HepG2 (cell line): ENCODE data around the gene GSDMA. TPM values are rescaled to one million over a fixed set of nuclear protein-coding genes. Genes with fewer than 3 reads are reported as not detected.

ENCODE experiments used
- ATAC-seq: fragments of 200-7000 bp; cut with Tn5 transposase; 3 replicates; pipeline ENCODE4 v1.9.1; 2020; ENCODE audit warnings: mild to moderate bottlenecking, moderate library complexity
- BruUV-seq: library from RNA; stranded (reverse); fragments of 400-500 nt; replicated peaks from 2 replicates; lab custom pipeline; 2021; lab: Mats Ljungman, UMichigan
- CTCF ChIA-PET: fragments of 300-600 bp; formaldehyde crosslinking; extraction: SDS; loops from one replicate; lab custom pipeline; 2021; ENCODE audit warnings: low total read pairs, inconsistent platforms, low intra/inter-chr PET ratio; lab: Yijun Ruan, JAX
- POLR2A ChIA-PET: fragments of 350-600 bp; sonication (Branson Sonifier 250); formaldehyde crosslinking; loops from one replicate; lab custom pipeline; 2020; ENCODE audit warnings: antibody characterized with exemption, inconsistent platforms; lab: Yijun Ruan, JAX
- DNase-seq: peaks from one replicate; pipeline ENCODE4 v3.0.0-alpha.2; 2015; ENCODE audit warnings: low spot score
- FAIRE-seq: peaks from 3 replicates; lab custom pipeline; 2011; peaks lifted over from hg19 to GRCh38; lab: Jason Lieb, UNC
- H2AFZ ChIP-seq: one replicate; pipeline ENCODE4 v1.6.1; 2011; ENCODE audit warnings: low read length, inconsistent platforms
- H3K27ac ChIP-seq: fragments of 300-600 bp; 3 replicates; pipeline ENCODE4 v1.8.0; 2011; ENCODE audit warnings: mixed run types, mild to moderate bottlenecking, mixed read lengths, low read length, inconsistent platforms; ENCODE audit not compliant: insufficient read depth; ENCODE audit errors: extremely low read length
- H3K27me3 ChIP-seq, 2 experiments: fragments of 200-600 bp in 1 of 2; 2 replicates in 1 of 2; 3 replicates in 1 of 2; pipeline versions ENCODE4 v1.6.0 to v1.8.0; 2011; ENCODE audit warnings: low read length in 2 of 2, mild to moderate bottlenecking in 2 of 2, moderate library complexity in 2 of 2, inconsistent platforms in 1 of 2; ENCODE audit not compliant: insufficient read depth in 2 of 2, control insufficient read depth in 1 of 2
- H3K36me3 ChIP-seq, 2 experiments: fragments of 200-600 bp in 1 of 2; replicated peaks in 1 of 2; 2 replicates in 1 of 2; 3 replicates in 1 of 2; pipeline versions ENCODE4 v1.5.1 to v1.8.0; 2011; ENCODE audit warnings: low read length in 2 of 2, inconsistent platforms in 1 of 2; ENCODE audit not compliant: insufficient read depth in 2 of 2, control insufficient read depth in 1 of 2
- H3K4me1 ChIP-seq: 2 replicates; pipeline ENCODE4 v1.5.1; 2012; ENCODE audit warnings: low read length, inconsistent platforms; ENCODE audit not compliant: insufficient read depth
- H3K4me2 ChIP-seq: 2 replicates; pipeline ENCODE4 v1.6.0; 2011; ENCODE audit warnings: low read depth, low read length, inconsistent platforms
- H3K4me3 ChIP-seq, 3 experiments: fragments of 200-600 bp in 1 of 3; sonication (generic), shearing (Covaris generic) in 1 of 3; replicated peaks in 1 of 3; 2 replicates each; pipeline ENCODE4 v1.5.1; 2011 to 2016; ENCODE audit warnings: low read length in 3 of 3, inconsistent platforms in 2 of 3, low read depth in 2 of 3, mild to moderate bottlenecking in 2 of 3, control low read depth in 1 of 3, mixed read lengths in 1 of 3; ENCODE audit not compliant: insufficient read depth in 1 of 3
- H3K79me2 ChIP-seq: one replicate; pipeline ENCODE4 v1.6.1; 2011; ENCODE audit warnings: low read length, inconsistent platforms; ENCODE audit not compliant: insufficient read depth
- H3K9ac ChIP-seq: 2 replicates; pipeline ENCODE4 v1.6.0; 2011; ENCODE audit warnings: mild to moderate bottlenecking, low read depth, low read length, inconsistent platforms; ENCODE audit not compliant: insufficient read depth
- H3K9me3 ChIP-seq: 2 replicates; pipeline ENCODE4 v1.5.1; 2012; ENCODE audit warnings: mild to moderate bottlenecking, low read length
- H4K20me1 ChIP-seq: 2 replicates; pipeline ENCODE4 v1.6.0; 2011; ENCODE audit warnings: inconsistent platforms, mild to moderate bottlenecking, low read length, moderate library complexity; ENCODE audit not compliant: insufficient read depth
- GZF1 ChIP-seq: sonication (generic); formaldehyde crosslinking; IDR thresholded peaks from 2 replicates; pipeline ENCODE4 v1.5.1; 2020; ENCODE audit warnings: mild to moderate bottlenecking, missing genetic modification reagents
- JUN ChIP-seq: sonication (generic); formaldehyde crosslinking; IDR thresholded peaks from 2 replicates; pipeline ENCODE4 v1.4.0; 2020; ENCODE audit warnings: mild to moderate bottlenecking, missing genetic modification reagents
- MATR3 ChIP-seq: sonication (generic); formaldehyde crosslinking; IDR thresholded peaks from 2 replicates; pipeline ENCODE4 v1.4.0; 2020; ENCODE audit warnings: missing genetic modification reagents
- NFYB ChIP-seq: sonication (generic); formaldehyde crosslinking; IDR thresholded peaks from 2 replicates; pipeline ENCODE4 v1.4.0; 2020; ENCODE audit warnings: missing genetic modification reagents
- TMF1 ChIP-seq: sonication (generic); formaldehyde crosslinking; IDR thresholded peaks from 2 replicates; pipeline ENCODE4 v1.8.1; 2022; ENCODE audit warnings: low read depth, missing genetic modification reagents
- TP53 ChIP-seq: sonication (generic); formaldehyde crosslinking; conservative IDR thresholded peaks from 2 replicates; pipeline ENCODE4 v1.4.0; 2020; ENCODE audit warnings: missing genetic modification reagents
- ZBTB8A ChIP-seq: sonication (generic); formaldehyde crosslinking; IDR thresholded peaks from 2 replicates; pipeline ENCODE4 v1.4.0; 2020; ENCODE audit warnings: mild to moderate bottlenecking, low read depth, missing genetic modification reagents, borderline replicate concordance
- ZNF564 ChIP-seq: sonication (generic); formaldehyde crosslinking; IDR thresholded peaks from 2 replicates; pipeline ENCODE4 v1.8.1; 2023; ENCODE audit warnings: mild to moderate bottlenecking, missing genetic modification reagents
- ZNF619 ChIP-seq: sonication (generic); formaldehyde crosslinking; IDR thresholded peaks from 2 replicates; pipeline ENCODE4 v1.4.0; 2020; ENCODE audit warnings: mild to moderate bottlenecking, missing genetic modification reagents
- ZNF7 ChIP-seq: IDR thresholded peaks from 2 replicates; pipeline ENCODE4 v1.6.1; 2016; ENCODE audit warnings: missing biosample characterization, missing genetic modification reagents
- ZNF772 ChIP-seq: sonication (generic); formaldehyde crosslinking; IDR thresholded peaks from 2 replicates; pipeline ENCODE4 v1.5.0; 2020; ENCODE audit warnings: mild to moderate bottlenecking, missing genetic modification reagents
- ZNF883 ChIP-seq: sonication (generic); formaldehyde crosslinking; IDR thresholded peaks from 2 replicates; pipeline ENCODE4 v1.5.1; 2020; ENCODE audit warnings: mild to moderate bottlenecking, missing genetic modification reagents; ENCODE audit errors: not compliant biosample characterization
- WGBS: methylation state at CpG from one replicate; pipeline ENCODE4 v1.1.6; 2017; ENCODE audit warnings: low lambda C conversion rate; 5-methylcytosine and 5-hydroxymethylcytosine counted together
- in situ Hi-C: cut with HindIII; loops from 2 replicates; pipeline ENCODE4 v1.10.0; 2017; ENCODE audit warnings: low pct_unique_long_range_greater_than_20kb; ENCODE audit not compliant: extremely low pct_ligation_motif_present
- intact Hi-C: fragments of 100-400 bp; cut with micrococcal nuclease; formaldehyde crosslinking; loops from one replicate; pipeline ENCODE4 v1.10.0; 2022; ENCODE audit not compliant: unreplicated experiment
- polyA plus RNA-seq, 8 experiments: library from polyadenylated mRNA; depleted of rRNA in 3 of 8; stranded (reverse) in 7 of 8; unstranded in 1 of 8; fragments of >200 nt; fragmentation: Illumina TruSeq in 4 of 8; extraction: Trizol in 4 of 8; gene quantifications; 2 replicates each; pipeline versions ENCODE4 v1.2.1 to v1.2.3, GENCODE V29; 2011 to 2016; ENCODE audit warnings: low read depth in 4 of 8, missing spikeins in 1 of 8, mixed read lengths in 1 of 8; ENCODE audit not compliant: insufficient read depth in 1 of 8
- total RNA-seq, 5 experiments: library from RNA; depleted of rRNA; stranded (reverse); fragments of >200 nt; fragmentation: Illumina TruSeq; extraction: Trizol; gene quantifications; 2 replicates each; pipeline ENCODE4 v1.2.3, GENCODE V29; 2016; ENCODE audit warnings: low read depth in 1 of 5
- TF ChIP-seq, protein P1 (sequence below): IDR thresholded peaks from 2 replicates; pipeline ENCODE4 v1.6.1; 2012; ENCODE audit warnings: inconsistent platforms
- TF ChIP-seq, protein P2 (sequence below): sonication (generic); formaldehyde crosslinking; IDR thresholded peaks from 2 replicates; pipeline ENCODE4 v1.4.0; 2020; ENCODE audit warnings: missing genetic modification reagents, mild to moderate bottlenecking, borderline replicate concordance
- TF ChIP-seq, protein P3 (sequence below): sonication (generic); formaldehyde crosslinking; IDR thresholded peaks from 2 replicates; pipeline ENCODE4 v1.4.0; 2020; ENCODE audit warnings: mild to moderate bottlenecking, missing genetic modification reagents
- TF ChIP-seq, protein P4 (sequence below): sonication (generic); formaldehyde crosslinking; IDR thresholded peaks from 2 replicates; pipeline ENCODE4 v1.4.0; 2020; ENCODE audit warnings: missing genetic modification reagents

Gene GSDMA
- total and polyA plus RNA-seq, 2 of the 13 experiments (the other 11 are each of a cell fraction or from before 2014, with no cell fraction given) = not detected

DNA sequence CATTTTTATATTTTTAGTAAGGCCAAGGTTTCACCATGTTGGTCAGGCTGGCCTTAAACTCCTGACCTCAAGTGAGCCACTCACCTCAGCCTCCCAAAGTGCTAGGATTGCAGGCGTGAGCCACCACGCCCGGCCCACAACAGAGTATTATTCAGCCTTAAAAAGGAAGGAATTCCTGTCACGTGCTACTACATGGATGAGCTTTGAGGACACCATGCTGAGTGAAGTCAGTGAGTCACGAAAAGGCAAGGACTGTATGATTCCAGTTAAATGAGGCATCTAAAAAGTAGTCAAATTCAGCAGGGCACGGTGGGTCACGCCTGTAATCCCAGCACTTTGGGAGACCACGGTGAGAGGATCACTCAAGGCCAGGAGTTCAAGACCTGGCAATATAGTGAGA, 62.1 kb downstream of the GSDMA start:
- no peaks in the 10 kb centered on the region for H3K4me1 ChIP-seq
- no peak overlapping the region for H3K4me2 ChIP-seq

DNA sequence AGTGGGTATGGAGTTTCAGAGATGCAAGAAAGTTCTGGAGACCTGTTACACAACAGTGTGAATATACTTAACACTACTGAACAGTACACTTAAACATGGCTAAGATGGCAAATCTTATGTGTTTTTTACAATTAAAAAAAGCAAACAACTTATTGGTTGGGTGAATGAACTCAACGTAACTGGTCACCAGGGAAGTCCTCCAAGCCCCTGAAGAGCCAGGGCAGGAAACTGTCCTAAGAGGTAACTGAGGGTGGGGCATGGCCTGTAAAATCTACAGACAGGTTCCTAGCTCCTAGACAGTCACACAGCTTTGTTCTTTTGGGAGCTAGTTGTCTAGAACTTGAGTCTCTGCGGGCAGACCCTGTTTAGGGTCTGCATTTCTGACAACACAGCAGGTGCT, 62.8 kb downstream of the GSDMA start:
- WGBS = 93% methylated on average over 2 of the region's 2 CpGs
- in situ Hi-C loops (no loop called here), intact Hi-C loops (no loop called here)
- ChIA-PET POLR2A (interaction anchor here (0.6 kb wide), 1 partner anchor 107 kb away, joined by 4 read pairs; no protein-coding TSS in a partner anchor), CTCF (interaction anchor here (0.9 to 2.7 kb wide), 2 partner anchors 12 kb away, joined by 3 to 56 read pairs; partner anchors contain the start of gene CSF3)
- H3K27ac ChIP-seq = no peak overlapping the region
- no peak overlapping the region for H3K9ac ChIP-seq
- no peaks in the 10 kb centered on the region for H3K79me2 ChIP-seq
- H3K4me3 ChIP-seq = no peak overlapping the region
- H3K4me2 ChIP-seq = no peak overlapping the region
- no peaks in the 10 kb centered on the region for H3K4me1 ChIP-seq
- FAIRE-seq (no peak), ATAC-seq (no peak), DNase-seq (no peak)
- H3K27me3 ChIP-seq = no peaks in the 10 kb centered on the region
- no peaks in the 10 kb centered on the region for H3K9me3 ChIP-seq
- H2AFZ ChIP-seq = no peak overlapping the region
- no peaks in the 10 kb centered on the region for H4K20me1 ChIP-seq
- H3K36me3 ChIP-seq = peaks cover 41 to 73% of the 10 kb centered on the region in 2 experiments
- no TSS peak for BruUV-seq
- TF ChIP-seq, protein P1, sequence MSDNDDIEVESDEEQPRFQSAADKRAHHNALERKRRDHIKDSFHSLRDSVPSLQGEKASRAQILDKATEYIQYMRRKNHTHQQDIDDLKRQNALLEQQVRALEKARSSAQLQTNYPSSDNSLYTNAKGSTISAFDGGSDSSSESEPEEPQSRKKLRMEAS = no peak
- TF ChIP-seq JUN (CRISPR knock-in tag) = no peak
- TF ChIP-seq ZNF7 (CRISPR knock-in tag) = no peak
- no peak for TF ChIP-seq GZF1 (CRISPR knock-in tag)
- TF ChIP-seq, protein P2, sequence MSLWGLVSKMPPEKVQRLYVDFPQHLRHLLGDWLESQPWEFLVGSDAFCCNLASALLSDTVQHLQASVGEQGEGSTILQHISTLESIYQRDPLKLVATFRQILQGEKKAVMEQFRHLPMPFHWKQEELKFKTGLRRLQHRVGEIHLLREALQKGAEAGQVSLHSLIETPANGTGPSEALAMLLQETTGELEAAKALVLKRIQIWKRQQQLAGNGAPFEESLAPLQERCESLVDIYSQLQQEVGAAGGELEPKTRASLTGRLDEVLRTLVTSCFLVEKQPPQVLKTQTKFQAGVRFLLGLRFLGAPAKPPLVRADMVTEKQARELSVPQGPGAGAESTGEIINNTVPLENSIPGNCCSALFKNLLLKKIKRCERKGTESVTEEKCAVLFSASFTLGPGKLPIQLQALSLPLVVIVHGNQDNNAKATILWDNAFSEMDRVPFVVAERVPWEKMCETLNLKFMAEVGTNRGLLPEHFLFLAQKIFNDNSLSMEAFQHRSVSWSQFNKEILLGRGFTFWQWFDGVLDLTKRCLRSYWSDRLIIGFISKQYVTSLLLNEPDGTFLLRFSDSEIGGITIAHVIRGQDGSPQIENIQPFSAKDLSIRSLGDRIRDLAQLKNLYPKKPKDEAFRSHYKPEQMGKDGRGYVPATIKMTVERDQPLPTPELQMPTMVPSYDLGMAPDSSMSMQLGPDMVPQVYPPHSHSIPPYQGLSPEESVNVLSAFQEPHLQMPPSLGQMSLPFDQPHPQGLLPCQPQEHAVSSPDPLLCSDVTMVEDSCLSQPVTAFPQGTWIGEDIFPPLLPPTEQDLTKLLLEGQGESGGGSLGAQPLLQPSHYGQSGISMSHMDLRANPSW (CRISPR knock-in tag) = no peak
- TF ChIP-seq, protein P3, sequence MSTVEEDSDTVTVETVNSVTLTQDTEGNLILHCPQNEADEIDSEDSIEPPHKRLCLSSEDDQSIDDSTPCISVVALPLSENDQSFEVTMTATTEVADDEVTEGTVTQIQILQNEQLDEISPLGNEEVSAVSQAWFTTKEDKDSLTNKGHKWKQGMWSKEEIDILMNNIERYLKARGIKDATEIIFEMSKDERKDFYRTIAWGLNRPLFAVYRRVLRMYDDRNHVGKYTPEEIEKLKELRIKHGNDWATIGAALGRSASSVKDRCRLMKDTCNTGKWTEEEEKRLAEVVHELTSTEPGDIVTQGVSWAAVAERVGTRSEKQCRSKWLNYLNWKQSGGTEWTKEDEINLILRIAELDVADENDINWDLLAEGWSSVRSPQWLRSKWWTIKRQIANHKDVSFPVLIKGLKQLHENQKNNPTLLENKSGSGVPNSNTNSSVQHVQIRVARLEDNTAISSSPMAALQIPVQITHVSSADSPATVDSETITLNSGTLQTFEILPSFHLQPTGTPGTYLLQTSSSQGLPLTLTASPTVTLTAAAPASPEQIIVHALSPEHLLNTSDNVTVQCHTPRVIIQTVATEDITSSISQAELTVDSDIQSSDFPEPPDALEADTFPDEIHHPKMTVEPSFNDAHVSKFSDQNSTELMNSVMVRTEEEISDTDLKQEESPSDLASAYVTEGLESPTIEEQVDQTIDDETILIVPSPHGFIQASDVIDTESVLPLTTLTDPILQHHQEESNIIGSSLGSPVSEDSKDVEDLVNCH (CRISPR knock-in tag) = no peak
- TF ChIP-seq ZNF883 (CRISPR knock-in tag) = no peak
- TF ChIP-seq TP53 (CRISPR knock-in tag) = no peak
- TF ChIP-seq, protein P4, sequence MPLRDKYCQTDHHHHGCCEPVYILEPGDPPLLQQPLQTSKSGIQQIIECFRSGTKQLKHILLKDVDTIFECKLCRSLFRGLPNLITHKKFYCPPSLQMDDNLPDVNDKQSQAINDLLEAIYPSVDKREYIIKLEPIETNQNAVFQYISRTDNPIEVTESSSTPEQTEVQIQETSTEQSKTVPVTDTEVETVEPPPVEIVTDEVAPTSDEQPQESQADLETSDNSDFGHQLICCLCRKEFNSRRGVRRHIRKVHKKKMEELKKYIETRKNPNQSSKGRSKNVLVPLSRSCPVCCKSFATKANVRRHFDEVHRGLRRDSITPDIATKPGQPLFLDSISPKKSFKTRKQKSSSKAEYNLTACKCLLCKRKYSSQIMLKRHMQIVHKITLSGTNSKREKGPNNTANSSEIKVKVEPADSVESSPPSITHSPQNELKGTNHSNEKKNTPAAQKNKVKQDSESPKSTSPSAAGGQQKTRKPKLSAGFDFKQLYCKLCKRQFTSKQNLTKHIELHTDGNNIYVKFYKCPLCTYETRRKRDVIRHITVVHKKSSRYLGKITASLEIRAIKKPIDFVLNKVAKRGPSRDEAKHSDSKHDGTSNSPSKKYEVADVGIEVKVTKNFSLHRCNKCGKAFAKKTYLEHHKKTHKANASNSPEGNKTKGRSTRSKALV (CRISPR knock-in tag) = no peak

More for the DNA sequence above, 62.1 kb downstream of the GSDMA start:
- BruUV-seq = no TSS peak
- ChIA-PET CTCF (interaction anchor here (0.9 kb wide), 1 partner anchor 11 kb away, joined by 3 read pairs; no protein-coding TSS in a partner anchor), POLR2A (no interaction called here)
- 97% methylated on average over 8 of the region's 8 CpGs for WGBS
- H3K9ac ChIP-seq = no peak overlapping the region
- no peaks in the 10 kb centered on the region for H3K9me3 ChIP-seq
- intact Hi-C loops (no loop called here), in situ Hi-C loops (no loop called here)
- peaks cover 45 to 76% of the 10 kb centered on the region in 2 experiments for H3K36me3 ChIP-seq
- H3K27me3 ChIP-seq = no peaks in the 10 kb centered on the region
- no peaks in the 10 kb centered on the region for H3K79me2 ChIP-seq
- no peaks in the 10 kb centered on the region for H4K20me1 ChIP-seq
- no peak for TF ChIP-seq ZNF772
- no peak for TF ChIP-seq ZNF564 (CRISPR knock-in tag)
- TF ChIP-seq ZNF619 (CRISPR knock-in tag) = no peak
- TF ChIP-seq MATR3 (CRISPR knock-in tag) = no peak
- no peak for TF ChIP-seq NFYB (CRISPR knock-in tag)
- no peak for TF ChIP-seq ZBTB8A (CRISPR knock-in tag)
- no peak for TF ChIP-seq TMF1
- ATAC-seq (no peak), DNase-seq (no peak), FAIRE-seq (no peak)
- no peak overlapping the region for H3K4me3 ChIP-seq
- H3K27ac ChIP-seq = no peak overlapping the region
- no peak overlapping the region for H2AFZ ChIP-seq
